ENCODE measurements around the gene CHML.

The CHML gene

GRCh38 chr1:241679404-241679803 lies 39.2 kb upstream of the CHML start:
- H3K4me3 ChIP-seq (ENCODE audit: low read depth, low read length) = no peak overlapping the region
- ChIA-PET CTCF (no interaction called here), POLR2A (no interaction called here)
- no peak for DNase-seq (ENCODE audit: low read depth, low spot score)
- no peak for TF ChIP-seq CTCF (IDR thresholded peaks at IDR 0.05; ENCODE audit: insufficient read depth, low read length, missing control alignments)

- DNase-seq (ENCODE audit: low read depth, low spot score) = no peak
- H3K4me3 ChIP-seq (ENCODE audit: low read depth, low read length) = no peak overlapping the region
- CTCF ChIA-PET = interaction anchor here (0.6 to 0.7 kb wide), 2 partner anchors 51 to 67 kb away, joined by 3 read pairs; no protein-coding TSS in a partner anchor
- POLR2A ChIA-PET = no interaction called here
- no peak for TF ChIP-seq CTCF (IDR thresholded peaks at IDR 0.05; ENCODE audit: insufficient read depth, low read length, missing control alignments)
Measured at GRCh38 chr1:241678536-241678935, 38.4 kb upstream of the CHML start.

- POLR2A ChIA-PET = no interaction called here
Measured at GRCh38 chr1:241677201-241677600, 37.0 kb upstream of the CHML start.

DNA sequence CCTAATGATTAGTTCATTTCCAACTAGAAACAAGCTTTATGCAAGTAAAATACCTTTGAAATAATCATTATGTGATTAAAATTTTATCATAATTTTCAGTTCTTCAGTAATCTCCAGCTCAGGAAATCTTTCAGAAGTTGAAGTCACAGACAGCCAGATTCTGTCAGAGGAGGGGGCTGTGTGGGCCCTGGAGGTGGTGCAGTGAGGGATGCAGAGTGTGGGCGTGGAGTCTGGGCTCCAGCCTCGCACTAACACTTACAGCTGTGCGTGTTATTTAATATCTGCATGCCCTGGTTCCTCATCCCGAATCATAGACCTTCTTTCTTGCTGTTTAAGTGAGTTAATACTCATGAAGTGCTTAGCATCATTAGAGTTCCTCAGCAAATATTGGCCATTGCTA lies 35.8 kb upstream of the CHML start:
- no peak overlapping the region for H3K4me3 ChIP-seq (ENCODE audit: low read depth, low read length)
- ChIA-PET POLR2A (no interaction called here), CTCF (no interaction called here)
- no peak for DNase-seq (ENCODE audit: low read depth, low spot score)
- no peak for TF ChIP-seq CTCF (IDR thresholded peaks at IDR 0.05; ENCODE audit: insufficient read depth, low read length, missing control alignments)

More at GRCh38 chr1:241677201-241677600, 37.0 kb upstream of the CHML start:
- no peak for DNase-seq (ENCODE audit: low read depth, low spot score)
- H3K4me3 ChIP-seq (ENCODE audit: low read depth, low read length) = no peak overlapping the region
- CTCF ChIA-PET = no interaction called here
- TF ChIP-seq CTCF (IDR thresholded peaks at IDR 0.05; ENCODE audit: insufficient read depth, low read length, missing control alignments) = no peak

DNA sequence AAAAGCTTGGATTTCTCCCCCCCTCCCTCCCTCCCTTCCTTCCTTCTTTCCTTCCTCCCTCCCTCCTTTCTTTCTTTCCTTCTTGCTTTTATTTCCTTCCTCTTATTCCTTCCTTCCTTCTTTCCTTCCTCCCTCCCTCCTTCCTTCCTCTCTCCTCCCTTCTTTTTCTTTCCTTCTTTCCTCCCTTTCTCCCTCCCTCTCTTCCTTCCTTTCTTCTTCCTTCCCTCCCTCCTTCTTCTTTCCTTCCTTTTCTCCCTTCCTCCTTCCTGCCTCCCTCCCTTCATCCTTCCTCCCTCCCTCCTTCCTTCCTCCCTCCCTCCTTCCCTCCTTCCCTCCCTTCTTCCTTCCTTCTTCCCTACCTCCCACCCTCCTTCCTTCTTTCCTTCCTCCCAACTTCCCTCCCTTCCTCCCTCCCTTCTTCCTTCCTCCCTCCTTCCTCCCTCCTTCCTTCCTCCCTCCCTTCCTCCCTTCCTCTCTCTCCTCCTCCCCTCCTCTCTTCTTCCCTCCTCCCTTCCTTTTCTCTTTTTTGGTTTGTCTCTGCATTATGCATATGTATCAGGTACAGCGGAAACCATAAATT lies 34.7 kb upstream of the CHML start:
- ChIA-PET POLR2A (no interaction called here), CTCF (no interaction called here)
- DNase-seq (ENCODE audit: low read depth, low spot score) = no peak

GRCh38 chr1:241672301-241672700 lies 32.1 kb upstream of the CHML start:
- DNase-seq (ENCODE audit: low read depth, low spot score) = no peak
- ChIA-PET CTCF (no interaction called here), POLR2A (no interaction called here)
- H3K4me3 ChIP-seq (ENCODE audit: low read depth, low read length) = no peak overlapping the region
- no peak for TF ChIP-seq CTCF (IDR thresholded peaks at IDR 0.05; ENCODE audit: insufficient read depth, low read length, missing control alignments)

More for the DNA sequence above, 34.7 kb upstream of the CHML start:
- TF ChIP-seq CTCF (IDR thresholded peaks at IDR 0.05; ENCODE audit: insufficient read depth, low read length, missing control alignments) = no peak
- no peak overlapping the region for H3K4me3 ChIP-seq (ENCODE audit: low read depth, low read length)
